ENCODE measurements around the gene GPD1. TPM values are rescaled to one million over a fixed set of nuclear protein-coding genes. Genes with fewer than 3 reads are reported as not detected.

The GPD1 gene
- total RNA-seq, 6 donors from 2014 or later = 2.1 to 73.1 (median 60.2) TPM

GRCh38 chr12:50102131-50102531 is 1.7 kb upstream of the GPD1 start:
- H3K4me3 ChIP-seq = no peak overlapping the region
- H3K27me3 ChIP-seq = no peaks in the 10 kb centered on the region
- WGBS, 2 donors = 89 to 92% methylated on average over 2 of the region's 2 CpGs
- H3K36me3 ChIP-seq = peaks cover 16 to 48% (median 32%) of the 10 kb centered on the region in 4 donors
- H3K9me3 ChIP-seq = no peaks in the 10 kb centered on the region
- H3K27ac ChIP-seq = no peak overlapping the region
- TF ChIP-seq POLR2A (IDR thresholded peaks at IDR 0.05) = no peak
- no peak for TF ChIP-seq EP300 (IDR thresholded peaks at IDR 0.05)
- TF ChIP-seq, protein P1, sequence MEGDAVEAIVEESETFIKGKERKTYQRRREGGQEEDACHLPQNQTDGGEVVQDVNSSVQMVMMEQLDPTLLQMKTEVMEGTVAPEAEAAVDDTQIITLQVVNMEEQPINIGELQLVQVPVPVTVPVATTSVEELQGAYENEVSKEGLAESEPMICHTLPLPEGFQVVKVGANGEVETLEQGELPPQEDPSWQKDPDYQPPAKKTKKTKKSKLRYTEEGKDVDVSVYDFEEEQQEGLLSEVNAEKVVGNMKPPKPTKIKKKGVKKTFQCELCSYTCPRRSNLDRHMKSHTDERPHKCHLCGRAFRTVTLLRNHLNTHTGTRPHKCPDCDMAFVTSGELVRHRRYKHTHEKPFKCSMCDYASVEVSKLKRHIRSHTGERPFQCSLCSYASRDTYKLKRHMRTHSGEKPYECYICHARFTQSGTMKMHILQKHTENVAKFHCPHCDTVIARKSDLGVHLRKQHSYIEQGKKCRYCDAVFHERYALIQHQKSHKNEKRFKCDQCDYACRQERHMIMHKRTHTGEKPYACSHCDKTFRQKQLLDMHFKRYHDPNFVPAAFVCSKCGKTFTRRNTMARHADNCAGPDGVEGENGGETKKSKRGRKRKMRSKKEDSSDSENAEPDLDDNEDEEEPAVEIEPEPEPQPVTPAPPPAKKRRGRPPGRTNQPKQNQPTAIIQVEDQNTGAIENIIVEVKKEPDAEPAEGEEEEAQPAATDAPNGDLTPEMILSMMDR (IDR thresholded peaks at IDR 0.05) = no peak
- no peak for TF ChIP-seq POLR2AphosphoS5 (IDR thresholded peaks at IDR 0.05)
- no peak for DNase-seq
- H3K4me1 ChIP-seq = peaks cover 8 to 15% (median 13%) of the 10 kb centered on the region in 4 donors
- ATAC-seq (ENCODE audit: low FRiP score in 2 of 2) = no peak

DNA sequence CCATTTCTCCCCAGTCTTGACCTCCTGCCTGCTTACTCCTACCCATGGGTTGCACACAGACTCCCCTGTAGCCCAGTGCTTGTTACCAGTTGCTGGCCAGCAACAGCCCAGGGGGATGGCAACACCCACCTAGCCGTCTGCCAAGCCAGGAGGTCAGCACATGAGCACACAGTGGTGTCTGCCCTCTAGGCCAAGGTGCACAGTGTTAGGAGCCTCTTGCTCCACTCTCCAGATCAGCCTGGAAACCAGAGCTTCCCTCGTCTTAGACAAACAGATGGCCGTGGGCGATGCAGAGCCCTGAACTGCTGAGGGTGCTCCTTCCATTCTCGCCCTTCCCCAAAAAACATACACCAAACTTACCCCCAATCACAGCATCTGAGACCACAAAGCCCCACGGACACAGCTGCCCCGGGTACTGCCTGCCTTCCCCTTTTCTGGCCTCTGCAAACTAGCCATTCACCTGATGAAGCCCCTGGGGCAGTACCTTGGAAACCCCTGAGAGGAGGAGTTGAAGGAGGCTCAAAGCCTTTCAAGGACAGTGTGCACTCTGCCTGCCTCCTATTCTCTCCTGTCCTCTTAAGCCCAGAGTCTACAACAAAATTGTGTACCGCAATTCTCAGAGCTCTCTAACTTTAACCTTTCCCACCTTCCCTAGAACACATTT is 1.0 kb upstream of the GPD1 start:
- H3K4me1 ChIP-seq = peaks cover 8 to 15% (median 13%) of the 10 kb centered on the region in 4 donors

GRCh38 chr12:50103351-50103750 is 457 bp upstream of the GPD1 start:
- DNase-seq (no peak), ATAC-seq (ENCODE audit: low FRiP score in 2 of 2) (no peak)
- Histone ChIP-seq H3K27me3 (no peaks in the 10 kb centered on the region), H3K9me3 (no peaks in the 10 kb centered on the region), H3K4me1 (peaks cover 8 to 15% (median 13%) of the 10 kb centered on the region in 4 donors), H3K27ac (peak overlapping the region in 1 of 4 donors; percentile 40), H3K4me3 (no peak overlapping the region), H3K36me3 (peaks cover 11 to 36% (median 21%) of the 10 kb centered on the region in 4 donors)
- TF ChIP-seq POLR2AphosphoS5 (IDR thresholded peaks at IDR 0.05) = no peak
- TF ChIP-seq POLR2A (IDR thresholded peaks at IDR 0.05) = no peak
- no peak for TF ChIP-seq EP300 (IDR thresholded peaks at IDR 0.05)
- TF ChIP-seq, protein P1 (IDR thresholded peaks at IDR 0.05) = no peak
- 100% methylated on average over 2 of the region's 2 CpGs for WGBS, 2 donors

More for the DNA sequence above, 1.0 kb upstream of the GPD1 start:
- no peak overlapping the region for H3K4me3 ChIP-seq
- H3K9me3 ChIP-seq = no peaks in the 10 kb centered on the region
- H3K36me3 ChIP-seq = peaks cover 16 to 42% (median 27%) of the 10 kb centered on the region in 4 donors
- no peaks in the 10 kb centered on the region for H3K27me3 ChIP-seq
- WGBS, 2 donors = 76 to 81% methylated on average over 7 to 8 of the region's 8 CpGs
- TF ChIP-seq POLR2AphosphoS5 (IDR thresholded peaks at IDR 0.05) (no peak), POLR2A (IDR thresholded peaks at IDR 0.05) (no peak), EP300 (IDR thresholded peaks at IDR 0.05) (no peak)
- TF ChIP-seq, protein P1 (IDR thresholded peaks at IDR 0.05) = no peak
- peak in 1 of 2 donors; percentile 42 for ATAC-seq (ENCODE audit: low FRiP score in 2 of 2)
- no peak for DNase-seq
- H3K27ac ChIP-seq = no peak overlapping the region

DNA sequence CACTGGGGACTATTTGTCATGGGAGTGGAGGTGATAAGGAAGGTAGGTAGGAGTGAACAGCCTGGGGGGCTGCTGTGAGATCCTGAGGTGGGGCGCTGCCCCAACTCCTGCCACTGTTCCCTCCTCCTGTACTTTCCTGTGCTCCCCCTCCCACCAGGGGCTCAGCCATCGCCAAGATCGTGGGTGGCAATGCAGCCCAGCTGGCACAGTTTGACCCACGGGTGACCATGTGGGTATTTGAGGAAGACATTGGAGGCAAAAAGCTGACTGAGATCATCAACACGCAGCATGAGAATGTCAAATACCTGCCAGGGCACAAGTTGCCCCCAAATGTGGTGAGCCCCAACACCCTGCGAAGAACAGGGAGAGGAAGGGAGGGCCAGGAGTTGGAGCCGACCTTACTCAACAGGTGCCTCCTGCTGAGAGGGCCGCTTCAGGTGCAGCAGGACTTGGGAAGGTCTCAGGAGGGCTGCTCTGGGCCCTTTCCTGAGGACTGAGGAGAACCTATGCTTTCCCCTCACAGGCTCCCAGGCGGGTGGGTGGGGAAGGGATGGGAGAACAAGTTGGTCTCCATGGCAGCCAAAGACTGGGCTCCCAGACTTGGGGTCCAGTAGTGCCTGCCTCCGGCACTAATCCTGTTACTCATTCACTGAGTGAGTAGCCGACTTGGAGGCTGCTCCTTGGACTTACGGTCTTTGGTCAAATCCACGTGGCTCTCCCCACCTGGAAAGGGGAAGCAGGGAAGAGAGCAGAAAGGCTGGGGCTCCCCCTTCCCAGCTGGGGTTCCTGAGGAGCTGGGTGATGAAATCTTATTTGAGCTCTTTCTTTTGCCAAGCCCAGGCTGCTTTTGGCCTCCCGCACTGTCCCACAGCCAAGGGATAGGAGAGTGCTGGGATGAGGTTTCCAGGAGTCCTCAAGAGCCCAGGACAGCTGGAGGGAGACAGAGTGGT is 884 bp downstream of the GPD1 start:
- TF ChIP-seq EP300 (IDR thresholded peaks at IDR 0.05) (no peak), POLR2A (IDR thresholded peaks at IDR 0.05) (no peak), POLR2AphosphoS5 (IDR thresholded peaks at IDR 0.05) (no peak)
- TF ChIP-seq, protein P1 (IDR thresholded peaks at IDR 0.05) = no peak
- Histone ChIP-seq H3K4me3 (peak overlapping the region in 2 of 4 donors; percentile 20 to 23), H3K36me3 (peaks cover 0 to 23% (median 8%) of the 10 kb centered on the region in 4 donors), H3K27me3 (no peaks in the 10 kb centered on the region), H3K4me1 (peaks cover 8 to 18% (median 17%) of the 10 kb centered on the region in 4 donors), H3K9me3 (no peaks in the 10 kb centered on the region), H3K27ac (peak overlapping the region in 1 of 4 donors; percentile 40)
- no peak for DNase-seq
- WGBS, 2 donors = 67 to 70% methylated on average over 10 to 14 of the region's 14 CpGs
- ATAC-seq (ENCODE audit: low FRiP score in 2 of 2) = no peak

Data from upper lobe of left lung (tissue), 6 donors.